A673 (cell line): ENCODE data around the gene PEPD. TPM values are rescaled to one million over a fixed set of nuclear protein-coding genes. Genes with fewer than 3 reads are reported as not detected.

ENCODE experiments used
- BruUV-seq: library from RNA; stranded (reverse); fragments of 400-500 nt; replicated peaks from 2 replicates; lab custom pipeline; 2021; lab: Mats Ljungman, UMichigan
- CTCF ChIA-PET: fragments of 300-600 bp; sonication (Branson Sonifier 250); formaldehyde crosslinking; loops from one replicate; lab custom pipeline; 2022; ENCODE audit warnings: antibody characterized with exemption; lab: Charles Lee
- POLR2A ChIA-PET: fragments of 300-600 bp; sonication (Branson Sonifier 250); formaldehyde crosslinking; loops from one replicate; lab custom pipeline; 2022; ENCODE audit warnings: antibody characterized with exemption; ENCODE audit not compliant: low non-redundant PET; lab: Charles Lee
- DNase-seq: peaks from one replicate; pipeline ENCODE4 v3.0.0-alpha.2; 2015; ENCODE audit warnings: low spot score
- H3K27ac ChIP-seq: fragments of 200-600 bp; sonication (generic); 2 replicates; pipeline ENCODE4 v1.5.1; 2016; ENCODE audit warnings: mixed run types, low read depth, mild to moderate bottlenecking, mixed read lengths, antibody characterized with exemption, low read length; ENCODE audit not compliant: poor library complexity, severe bottlenecking
- H3K27me3 ChIP-seq: fragments of 200-600 bp; sonication (generic); replicated peaks from 2 replicates; pipeline ENCODE4 v1.6.1; 2017; ENCODE audit warnings: mixed run types, low read depth, mild to moderate bottlenecking, mixed read lengths, antibody characterized with exemption, low read length; ENCODE audit not compliant: insufficient read depth, poor library complexity
- H3K36me3 ChIP-seq: fragments of 200-600 bp; sonication (generic); 2 replicates; pipeline ENCODE4 v1.6.1; 2016; ENCODE audit warnings: mixed run types, mild to moderate bottlenecking, mixed read lengths, antibody characterized with exemption, low read length; ENCODE audit not compliant: insufficient read depth, poor library complexity, severe bottlenecking
- H3K4me1 ChIP-seq: fragments of 200-600 bp; sonication (generic); 2 replicates; pipeline ENCODE4 v1.6.1; 2017; ENCODE audit warnings: mixed run types, mild to moderate bottlenecking, mixed read lengths, antibody characterized with exemption, low read length; ENCODE audit not compliant: insufficient read depth, poor library complexity, severe bottlenecking
- H3K4me3 ChIP-seq: fragments of 200-600 bp; sonication (generic); 2 replicates; pipeline ENCODE4 v1.5.1; 2016; ENCODE audit warnings: low read depth, mixed run types, mild to moderate bottlenecking, mixed read lengths, low read length; ENCODE audit not compliant: poor library complexity, severe bottlenecking
- H3K9me3 ChIP-seq: fragments of 200-600 bp; sonication (generic); 2 replicates; pipeline ENCODE4 v1.6.1; 2016; ENCODE audit warnings: mixed run types, low read depth, mild to moderate bottlenecking, mixed read lengths, antibody characterized with exemption, low read length; ENCODE audit not compliant: poor library complexity, severe bottlenecking
- CTCF ChIP-seq: fragments of 300-800, 200-600 bp; sonication (generic); conservative IDR thresholded peaks from 2 replicates; pipeline ENCODE4 v1.5.1; 2017; ENCODE audit warnings: low read depth, mild to moderate bottlenecking, antibody characterized with exemption, low read length, moderate library complexity, mixed read lengths
- EZH2 ChIP-seq: fragments of 200-600 bp; sonication (generic); IDR thresholded peaks from 2 replicates; pipeline ENCODE4 v1.6.1; 2017; ENCODE audit warnings: borderline replicate concordance, low read depth, mild to moderate bottlenecking, mixed read lengths, antibody characterized with exemption, low read length; ENCODE audit not compliant: poor library complexity, severe bottlenecking
- intact Hi-C: fragments of 100-400 bp; cut with micrococcal nuclease; formaldehyde crosslinking; loops from one replicate; pipeline ENCODE4 v1.10.0; 2022; ENCODE audit not compliant: unreplicated experiment
- total RNA-seq: library from RNA; stranded (reverse); gene quantifications from 2 replicates; pipeline ENCODE4 v1.2.3, GENCODE V29; 2021

The PEPD gene
- total RNA-seq, 1 experiment from 2014 or later = 82.2 TPM

DNA sequence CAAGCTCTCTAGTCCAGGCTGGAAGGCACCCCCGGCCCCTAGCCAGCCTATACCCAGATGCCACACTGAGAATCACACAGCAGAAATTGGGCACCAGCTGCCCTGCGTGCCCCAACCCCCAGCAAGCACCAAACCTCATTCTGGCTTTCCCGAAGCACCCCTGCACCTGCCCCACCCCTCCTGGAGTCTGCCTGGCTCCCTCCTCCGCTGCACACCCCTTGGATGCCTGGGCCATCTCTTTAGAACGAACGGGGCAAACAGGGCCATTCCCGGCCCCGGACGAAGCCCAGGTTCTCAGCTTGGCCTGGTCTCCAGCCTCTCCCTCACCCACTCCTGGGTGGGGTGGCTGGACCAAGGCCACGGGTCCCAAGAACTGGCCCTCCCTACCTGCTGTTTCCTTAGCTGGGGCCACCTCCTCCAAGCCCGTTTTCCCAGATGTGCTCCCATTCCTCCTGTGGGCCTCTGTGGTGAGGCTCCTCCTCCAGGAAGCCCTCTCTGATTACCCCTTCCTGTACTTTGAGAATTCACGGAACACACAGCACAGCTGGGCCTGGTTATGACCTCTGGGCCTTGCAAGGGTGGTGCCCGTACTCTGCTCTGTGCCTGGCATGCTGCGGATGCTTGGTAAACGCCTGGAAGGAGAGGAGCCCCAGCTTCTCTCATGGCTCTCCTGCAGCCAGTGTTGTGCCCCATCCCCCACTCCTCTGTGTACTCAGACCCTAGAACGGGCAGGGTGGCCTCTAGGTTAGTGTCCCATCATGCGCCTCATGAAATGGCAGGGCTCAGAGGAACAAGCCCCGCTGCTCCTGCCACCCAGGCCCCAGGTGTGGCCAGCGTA, 126.6 kb downstream of the PEPD start:
- Histone ChIP-seq H3K4me1 (peaks cover 8% of the 10 kb centered on the region), H3K36me3 (no peaks in the 10 kb centered on the region), H3K9me3 (no peaks in the 10 kb centered on the region), H3K27me3 (no peaks in the 10 kb centered on the region), H3K4me3 (no peak overlapping the region), H3K27ac (no peak overlapping the region)
- TF ChIP-seq EZH2 = no peak
- CTCF ChIA-PET = no interaction called here
- intact Hi-C loops = no loop called here
- BruUV-seq = no TSS peak
- POLR2A ChIA-PET = interaction anchor here (0.6 kb wide), 1 partner anchor 22 kb away, joined by 5 read pairs; no protein-coding TSS in a partner anchor
- no peak for DNase-seq

- no peaks in the 10 kb centered on the region for H3K9me3 ChIP-seq
- H3K36me3 ChIP-seq = no peaks in the 10 kb centered on the region
- H3K4me1 ChIP-seq = peaks cover 13% of the 10 kb centered on the region
- ChIA-PET CTCF (interaction anchor here (0.6 kb wide), 1 partner anchor 20 kb away, joined by 3 read pairs; the partner anchor contains the start of gene CEBPG), POLR2A (interaction anchor here (0.6 kb wide), 1 partner anchor 21 kb away, joined by 5 read pairs; no protein-coding TSS in a partner anchor)
- intact Hi-C loops = no loop called here
- H3K27me3 ChIP-seq = no peaks in the 10 kb centered on the region
- no TSS peak for BruUV-seq
- H3K4me3 ChIP-seq = no peak overlapping the region
- TF ChIP-seq CTCF (no peak), EZH2 (no peak)
- DNase-seq = no peak
- no peak overlapping the region for H3K27ac ChIP-seq
Measured at GRCh38 chr19:33394006-33394722, 127.4 kb downstream of the PEPD start.

DNA sequence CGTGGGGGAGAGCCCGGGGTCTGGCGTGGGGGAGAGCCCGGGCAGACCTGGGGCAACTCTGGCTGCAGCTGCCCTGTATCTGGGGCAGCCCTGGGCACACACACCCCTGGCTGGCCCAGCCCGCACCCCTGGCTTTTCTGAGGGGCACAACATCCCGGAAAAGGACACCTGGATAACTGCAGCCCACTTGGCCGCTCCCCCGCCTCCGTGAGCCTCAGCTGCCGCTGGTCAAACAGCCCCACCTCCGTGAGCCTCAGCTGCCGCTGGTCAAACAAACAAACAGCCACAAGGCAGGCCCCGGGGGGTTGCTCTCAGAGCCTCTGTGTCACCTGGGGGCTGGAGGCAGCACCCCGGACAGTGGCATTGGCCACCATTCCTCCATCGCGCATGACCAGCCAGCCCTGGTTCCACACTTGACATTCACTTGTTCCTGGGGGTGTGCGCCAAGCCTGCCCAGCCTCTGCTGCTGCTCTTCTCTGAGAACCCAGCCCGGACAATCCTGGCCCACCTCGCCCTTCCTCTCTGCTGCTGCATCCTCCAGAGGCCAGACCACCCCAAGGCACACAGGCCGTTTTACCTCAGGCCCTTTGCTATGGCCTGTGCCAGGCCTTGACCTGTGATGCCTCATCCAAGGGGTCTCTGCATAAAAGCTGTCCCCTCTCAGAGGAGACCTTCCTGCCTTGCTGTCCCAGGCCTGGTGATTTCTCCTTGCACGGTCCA, 128.1 kb downstream of the PEPD start:
- no peak for DNase-seq
- TF ChIP-seq EZH2 (no peak), CTCF (no peak)
- intact Hi-C loops = no loop called here
- no peak overlapping the region for H3K27ac ChIP-seq
- BruUV-seq = no TSS peak
- no peaks in the 10 kb centered on the region for H3K9me3 ChIP-seq
- H3K36me3 ChIP-seq = no peaks in the 10 kb centered on the region
- POLR2A ChIA-PET = no interaction called here
- H3K4me1 ChIP-seq = peaks cover 13% of the 10 kb centered on the region
- no peak overlapping the region for H3K4me3 ChIP-seq
- no peaks in the 10 kb centered on the region for H3K27me3 ChIP-seq
- CTCF ChIA-PET = interaction anchor here (0.6 kb wide), 1 partner anchor 20 kb away, joined by 3 read pairs; the partner anchor contains the start of gene CEBPG
